Posterior vena cava (tissue), 2 donors: ENCODE measurements around the gene GPR119. TPM values are rescaled to one million over a fixed set of nuclear protein-coding genes. Genes with fewer than 3 reads are reported as not detected.
"Not testable (repeated sequence)": the region's sequence is repeated elsewhere in the genome, so short reads cannot be mapped to it uniquely, and the experiment has no call there.

Experiments used
- DNase-seq: peaks from one replicate; pipeline ENCODE4 v3.0.0-alpha.2; 2020; ENCODE audit warnings: low spot score
- intact Hi-C, 2 donors: fragments of 100-400 bp; cut with DNase I; formaldehyde crosslinking; loops; one replicate each; pipeline versions ENCODE4 v1.14.1 to v1.14.2; 2022 to 2023
- long read RNA-seq, 2 donors: library from polyadenylated mRNA; unstranded; transcript quantifications; one replicate each; pipeline ENCODE4 v2.0.0, GENCODE V29; 2020 to 2021
- total RNA-seq, 2 donors: library from RNA; stranded (reverse); fragmentation: NEBNext Ultra II Directional; extraction: Animal tissue kit (Norgen Biotek cat#: 25700); gene quantifications; one replicate each; pipeline ENCODE4 v1.2.1, GENCODE V29; 2021
- donor health status: DM: yes; HTN: yes; CAD: no.
- donor health status: DM: yes; HTN: yes; CAD: no.

Gene GPR119
- not detected for total RNA-seq
- long read RNA-seq, donor 1 = 0 reads
- long read RNA-seq, donor 2 = 0 reads

- intact Hi-C loops = no loop called here
- no peak for DNase-seq
These were observed at the start of gene GPR119 for GRCh38 chrX:130385520-130385919. Gene GPR119 (minus strand): TSS chrX:130385674. CDS start chrX:130385447, 227 bp downstream.

- intact Hi-C loops, DNase-seq: not testable (repeated sequence)
These were observed 43.8 kb upstream of the GPR119 start for GRCh38 chrX:130429236-130429635.

GRCh38 chrX:130426531-130426930, 41.1 kb upstream of the GPR119 start:
- no peak for DNase-seq
- intact Hi-C loops = no loop called here

GRCh38 chrX:130419263-130419662, 33.8 kb upstream of the GPR119 start:
- DNase-seq = no peak
- intact Hi-C loops = loop anchor here in 1 of 2 donors (5.0 kb wide), 1 partner anchor 1693 kb away; no protein-coding TSS in a partner anchor

- intact Hi-C loops = loop anchor here in 1 of 2 donors (5.0 kb wide), 1 partner anchor 1694 kb away; no protein-coding TSS in a partner anchor
- no peak for DNase-seq
These were observed 33.3 kb upstream of the GPR119 start for GRCh38 chrX:130418740-130419139.

GRCh38 chrX:130418066-130418465, 32.6 kb upstream of the GPR119 start:
- no peak for DNase-seq
- intact Hi-C loops = loop anchor here in 1 of 2 donors (5.0 kb wide), 1 partner anchor 1694 kb away; no protein-coding TSS in a partner anchor

- intact Hi-C loops = loop anchor here in 1 of 2 donors (5.0 kb wide), 1 partner anchor 1696 kb away; no protein-coding TSS in a partner anchor
- no peak for DNase-seq
These were observed 31.3 kb upstream of the GPR119 start for GRCh38 chrX:130416785-130417184.

- intact Hi-C loops = loop anchor here in 1 of 2 donors (5.0 kb wide), 1 partner anchor 1697 kb away; no protein-coding TSS in a partner anchor
These were observed 29.7 kb upstream of the GPR119 start for GRCh38 chrX:130415201-130415600.

GRCh38 chrX:130414800-130415199, 29.3 kb upstream of the GPR119 start:
- DNase-seq = no peak
- intact Hi-C loops = loop anchor here in 1 of 2 donors (5.0 kb wide), 1 partner anchor 1698 kb away; no protein-coding TSS in a partner anchor

More at GRCh38 chrX:130415201-130415600, 29.7 kb upstream of the GPR119 start:
- no peak for DNase-seq

GRCh38 chrX:130413415-130413814, 27.9 kb upstream of the GPR119 start:
- DNase-seq = no peak

GRCh38 chrX:130402208-130402684, 16.8 kb upstream of the GPR119 start:
- no peak for DNase-seq
- intact Hi-C loops = no loop called here

More at GRCh38 chrX:130413415-130413814, 27.9 kb upstream of the GPR119 start:
- intact Hi-C loops = no loop called here

- peak; percentile 91 for DNase-seq
- intact Hi-C loops = no loop called here
These were observed 16.1 kb upstream of the GPR119 start, which contains the start of gene RBMX2 for GRCh38 chrX:130401415-130402207. Gene RBMX2 (plus strand): TSS chrX:130401987. CDS start chrX:130402033, 46 bp downstream.

GRCh38 chrX:130395341-130395740, 9.9 kb upstream of the GPR119 start:
- no peak for DNase-seq
- intact Hi-C loops = loop anchor here in 1 of 2 donors (10.0 kb wide), 1 partner anchor 519 kb away; no protein-coding TSS in a partner anchor

- peak; percentile 77 for DNase-seq
- intact Hi-C loops = loop anchor here in 1 of 2 donors (10.0 kb wide), 1 partner anchor 521 kb away; no protein-coding TSS in a partner anchor
These were observed 8.1 kb upstream of the GPR119 start for GRCh38 chrX:130393451-130394074.

GRCh38 chrX:130386408-130386808, 934 bp upstream of the GPR119 start:
- intact Hi-C loops = no loop called here

GRCh38 chrX:130378024-130378669, 7.3 kb downstream of the GPR119 start:
- DNase-seq = no peak
- intact Hi-C loops = no loop called here

More at GRCh38 chrX:130386408-130386808, 934 bp upstream of the GPR119 start:
- DNase-seq = no peak

- intact Hi-C loops = no loop called here
- no peak for DNase-seq
These were observed 9.4 kb downstream of the GPR119 start for GRCh38 chrX:130376077-130376476.

- intact Hi-C loops, DNase-seq: not testable (repeated sequence)
These were observed 33.4 kb downstream of the GPR119 start for GRCh38 chrX:130352050-130352449.

GRCh38 chrX:130351567-130351966, 33.9 kb downstream of the GPR119 start:
- intact Hi-C loops = no loop called here
- no peak for DNase-seq
